ENCODE data around the gene HOXA11. TPM values are rescaled to one million over a fixed set of nuclear protein-coding genes. Genes with fewer than 3 reads are reported as not detected.

HOXA11 gene
- polyA plus RNA-seq, 1 of the 3 experiments (the other 2 are of a cell fraction): not detected

- peaks cover 0 to 14% of the 10 kb centered on the region in 2 experiments; a peak in 1 of 4 replicates for H3K4me1 ChIP-seq (ENCODE audit: control insufficient read depth in 1 of 2, insufficient read depth in 2 of 2, low read depth in 1 of 2, low read length in 1 of 2)
- no peak for DNase-seq
- H3F3A ChIP-seq (replicated peaks; ENCODE audit: insufficient read depth): no peaks in the 10 kb centered on the region
- 9% methylated on average over 2 of the region's 2 CpGs for WGBS (ENCODE audit: low lambda C conversion rate)
- H2AFZ ChIP-seq (ENCODE audit: low read depth): no peak overlapping the region
- H3K9me2 ChIP-seq: no peaks in the 10 kb centered on the region
- ChIA-PET POLR2A (no interaction called here), CTCF (interaction anchor here (0.8 to 8.7 kb wide), 3 partner anchors 11 to 805 kb away, joined by 3 to 79 read pairs (median 3); no protein-coding TSS in a partner anchor)
- H4K20me1 ChIP-seq (ENCODE audit: insufficient read depth): no peaks in the 10 kb centered on the region; the same call in 1 of the 2 replicates
- H3K27me3 ChIP-seq (ENCODE audit: insufficient read depth): peaks cover 100% of the 10 kb centered on the region
- no peak overlapping the region for H3K9ac ChIP-seq
- H3K4me3 ChIP-seq (ENCODE audit: low read depth in 2 of 2, low read length in 1 of 2): no peak overlapping the region
- H3K4me2 ChIP-seq: no peak overlapping the region
- H3K9me3 ChIP-seq: no peaks in the 10 kb centered on the region
- TF ChIP-seq REST (IDR thresholded peaks at IDR 0.05; ENCODE audit: low read depth, low read length): no peak
- TF ChIP-seq MEF2A (IDR thresholded peaks at IDR 0.05; ENCODE audit: borderline replicate concordance, low read depth): no peak
- no peak for TF ChIP-seq JUND (IDR thresholded peaks at IDR 0.05)
- no peak for TF ChIP-seq CHD2 (IDR thresholded peaks at IDR 0.05; ENCODE audit: low read length, partially characterized antibody)
- H3K79me2 ChIP-seq (ENCODE audit: insufficient read depth): no peaks in the 10 kb centered on the region
- H3K36me3 ChIP-seq (replicated peaks in 1 of 2; ENCODE audit: control insufficient read depth in 1 of 2, insufficient read depth in 2 of 2, low read length in 1 of 2): no peaks in the 10 kb centered on the region
- no peak overlapping the region for H3K27ac ChIP-seq (ENCODE audit: low read depth in 2 of 2, low read length in 1 of 2)
Observed at GRCh38 chr7:27215356-27215755, 30.3 kb upstream of the HOXA11 start.

GRCh38 chr7:27214239-27214950 lies 29.4 kb upstream of the HOXA11 start:
- no peak overlapping the region for H3K4me3 ChIP-seq (ENCODE audit: low read depth in 2 of 2, low read length in 1 of 2)
- peaks cover 98% of the 10 kb centered on the region for H3K27me3 ChIP-seq (ENCODE audit: insufficient read depth)
- no peaks in the 10 kb centered on the region for H3K79me2 ChIP-seq (ENCODE audit: insufficient read depth)
- H3K9me2 ChIP-seq: no peaks in the 10 kb centered on the region
- H3K36me3 ChIP-seq (replicated peaks in 1 of 2; ENCODE audit: control insufficient read depth in 1 of 2, insufficient read depth in 2 of 2, low read length in 1 of 2): no peaks in the 10 kb centered on the region
- POLR2A ChIA-PET: no interaction called here
- no peaks in the 10 kb centered on the region; the same call in 1 of the 2 replicates for H4K20me1 ChIP-seq (ENCODE audit: insufficient read depth)
- H3K9me3 ChIP-seq: no peaks in the 10 kb centered on the region
- 27% methylated on average over 8 of the region's 8 CpGs for WGBS (ENCODE audit: low lambda C conversion rate)
- CTCF ChIA-PET: interaction anchor here (8.7 kb wide), 1 partner anchor 12 kb away, joined by 79 read pairs; no protein-coding TSS in a partner anchor
- H3K4me1 ChIP-seq (ENCODE audit: control insufficient read depth in 1 of 2, insufficient read depth in 2 of 2, low read depth in 1 of 2, low read length in 1 of 2): peaks cover 0 to 14% of the 10 kb centered on the region in 2 experiments; a peak in 1 of 4 replicates
- no peaks in the 10 kb centered on the region for H3F3A ChIP-seq (replicated peaks; ENCODE audit: insufficient read depth)
- H3K4me2 ChIP-seq: no peak overlapping the region
- no peak overlapping the region for H3K9ac ChIP-seq
- H2AFZ ChIP-seq (ENCODE audit: low read depth): no peak overlapping the region
- DNase-seq: no peak
- no peak overlapping the region for H3K27ac ChIP-seq (ENCODE audit: low read depth in 2 of 2, low read length in 1 of 2)
- TF ChIP-seq TAF1 (IDR thresholded peaks at IDR 0.05; ENCODE audit: borderline replicate concordance, low read depth, low read length) (no peak), RFX5 (IDR thresholded peaks at IDR 0.05; ENCODE audit: low read length) (no peak), PBX3 (IDR thresholded peaks at IDR 0.05) (no peak), GATA2 (CRISPR knock-in tag; IDR thresholded peaks at IDR 0.05) (no peak), USF2 (IDR thresholded peaks at IDR 0.05; ENCODE audit: borderline replicate concordance, low read depth, low read length) (no peak), MAX (IDR thresholded peaks at IDR 0.05; ENCODE audit: low read depth) (no peak), REST (IDR thresholded peaks at IDR 0.05; ENCODE audit: low read depth, low read length) (no peak), GABPA (IDR thresholded peaks at IDR 0.05; ENCODE audit: low read depth) (no peak), CTCF (IDR thresholded peaks at IDR 0.05) (no peak)
